Hematopoietic multipotent progenitor cell treated with erythropoietin and hydrocortisone succinate and interleukin-3 and kit ligand, for 8 days (in vitro differentiated cells): ENCODE measurements around the gene ACAD9.

Source experiments
- DNase-seq: peaks from one replicate; pipeline ENCODE4 v3.0.0-alpha.2; 2015

The ACAD9 gene

GRCh38 chr3:128942161-128942952, 62.9 kb downstream of the ACAD9 start:
- no peak for DNase-seq

GRCh38 chr3:128945041-128945877, 65.8 kb downstream of the ACAD9 start:
- no peak for DNase-seq

- DNase-seq, result no peak
These were observed 66.4 kb downstream of the ACAD9 start for GRCh38 chr3:128945878-128946175.

GRCh38 chr3:128946411-128946810, 67.0 kb downstream of the ACAD9 start:
- DNase-seq, result no peak

GRCh38 chr3:128949158-128949557, 69.7 kb downstream of the ACAD9 start:
- no peak for DNase-seq

- DNase-seq, result no peak
These were observed 71.0 kb downstream of the ACAD9 start for GRCh38 chr3:128950223-128950938.

GRCh38 chr3:128956440-128956839, 77.0 kb downstream of the ACAD9 start:
- DNase-seq, result no peak
